WTC11 (cell line): ENCODE measurements around the gene ARHGAP10. TPM values are rescaled to one million over a fixed set of nuclear protein-coding genes. Genes with fewer than 3 reads are reported as not detected.

Experiments
- ATAC-seq: fragments of 200-7000 bp; cut with Tn5 transposase; 2 replicates; pipeline ENCODE4 v1.10.0; 2021; ENCODE audit warnings: mild to moderate bottlenecking, moderate library complexity
- CTCF ChIA-PET: fragments of 300-600 bp; sonication (Branson Sonifier 250); formaldehyde crosslinking; loops from one replicate; lab custom pipeline; 2021; ENCODE audit warnings: antibody characterized with exemption; lab: Charles Lee
- POLR2A ChIA-PET: fragments of 350-600 bp; sonication (Branson Sonifier 250); formaldehyde crosslinking; loops from one replicate; lab custom pipeline; 2021; ENCODE audit warnings: antibody characterized with exemption; lab: Charles Lee
- DNase-seq: peaks from one replicate; pipeline ENCODE4 v3.0.0; 2021; ENCODE audit warnings: low spot score
- H3K27ac Mint-ChIP-seq: 2 replicates; pipeline ENCODE4 v1.8.0; 2021; ENCODE audit warnings: mixed read lengths
- H3K27me3 Mint-ChIP-seq: 2 replicates; pipeline ENCODE4 v1.8.0; 2021; ENCODE audit warnings: low read depth, mild to moderate bottlenecking, moderate library complexity, mixed read lengths
- H3K36me3 Mint-ChIP-seq: 2 replicates; pipeline ENCODE4 v1.8.0; 2021; ENCODE audit warnings: mixed read lengths
- H3K4me1 Mint-ChIP-seq: 2 replicates; pipeline ENCODE4 v1.8.0; 2022; ENCODE audit warnings: mixed read lengths
- H3K4me3 Mint-ChIP-seq: 2 replicates; pipeline ENCODE4 v1.8.0; 2021; ENCODE audit warnings: mild to moderate bottlenecking, moderate library complexity, mixed read lengths
- H3K9me3 Mint-ChIP-seq: 2 replicates; pipeline ENCODE4 v1.8.0; 2021; ENCODE audit warnings: mixed read lengths
- AR ChIP-seq: fragments of 250-450 bp; sonication (Bioruptor Pico); IDR thresholded peaks from 2 replicates; pipeline ENCODE4 v1.9.0; 2021; ENCODE audit warnings: mild to moderate bottlenecking
- ATF1 ChIP-seq: sonication (generic); formaldehyde crosslinking; IDR thresholded peaks from 2 replicates; pipeline ENCODE4 v1.8.1; 2023; ENCODE audit warnings: mild to moderate bottlenecking, moderate library complexity, missing genetic modification reagents
- ELF4 ChIP-seq: sonication (generic); formaldehyde crosslinking; IDR thresholded peaks from 2 replicates; pipeline ENCODE4 v1.8.1; 2022; ENCODE audit warnings: low read depth, mild to moderate bottlenecking, moderate library complexity, missing genetic modification reagents
- GABPB1 ChIP-seq: sonication (generic); formaldehyde crosslinking; IDR thresholded peaks from 2 replicates; pipeline ENCODE4 v1.8.1; 2023; ENCODE audit warnings: mild to moderate bottlenecking, missing genetic modification reagents
- JAZF1 ChIP-seq: fragments of 250-450 bp; sonication (Bioruptor Pico); IDR thresholded peaks from 2 replicates; pipeline ENCODE4 v1.9.0; 2021; ENCODE audit warnings: moderate library complexity, mild to moderate bottlenecking, inconsistent platforms
- JUN ChIP-seq: sonication (generic); formaldehyde crosslinking; IDR thresholded peaks from 2 replicates; pipeline ENCODE4 v1.8.0; 2023; ENCODE audit warnings: mild to moderate bottlenecking, missing genetic modification reagents
- MYBL2 ChIP-seq: sonication (generic); formaldehyde crosslinking; IDR thresholded peaks from 2 replicates; pipeline ENCODE4 v1.8.1; 2023; ENCODE audit warnings: mild to moderate bottlenecking, moderate library complexity, missing genetic modification reagents
- PREB ChIP-seq: sonication (generic); formaldehyde crosslinking; IDR thresholded peaks from 2 replicates; pipeline ENCODE4 v1.8.1; 2022; ENCODE audit warnings: mild to moderate bottlenecking, missing genetic modification reagents, moderate library complexity, borderline replicate concordance
- TEAD4 ChIP-seq: sonication (generic); formaldehyde crosslinking; IDR thresholded peaks from 2 replicates; pipeline ENCODE4 v1.8.0; 2022; ENCODE audit warnings: mild to moderate bottlenecking, missing genetic modification reagents
- ZMAT4 ChIP-seq: fragments of 250-450 bp; sonication (Bioruptor Pico); IDR thresholded peaks from 2 replicates; pipeline ENCODE4 v1.9.0; 2021; ENCODE audit warnings: mild to moderate bottlenecking
- ZNF219 ChIP-seq: sonication (generic); formaldehyde crosslinking; IDR thresholded peaks from 2 replicates; pipeline ENCODE4 v1.8.0; 2023; ENCODE audit warnings: missing genetic modification reagents, mild to moderate bottlenecking, borderline replicate concordance
- ZNF232 ChIP-seq: sonication (generic); formaldehyde crosslinking; IDR thresholded peaks from 2 replicates; pipeline ENCODE4 v1.8.0; 2022; ENCODE audit warnings: mild to moderate bottlenecking, missing genetic modification reagents
- ZNF423 ChIP-seq: fragments of 250-450 bp; sonication (Bioruptor Pico); IDR thresholded peaks from 2 replicates; pipeline ENCODE4 v2.1.2; 2022; ENCODE audit warnings: mild to moderate bottlenecking, moderate library complexity
- ZNF425 ChIP-seq: fragments of 250-450 bp; sonication (Bioruptor Pico); conservative IDR thresholded peaks from 2 replicates; pipeline ENCODE4 v1.9.0; 2021; ENCODE audit warnings: mild to moderate bottlenecking
- ZNF512 ChIP-seq: sonication (generic); formaldehyde crosslinking; IDR thresholded peaks from 2 replicates; pipeline ENCODE4 v1.8.1; 2022; ENCODE audit warnings: missing genetic modification reagents, borderline replicate concordance
- total RNA-seq: library from RNA; stranded (reverse); gene quantifications from 3 replicates; pipeline ENCODE4 v1.2.3, GENCODE V29; 2021

ARHGAP10 gene
- total RNA-seq, 1 experiment from 2014 or later: 9.6 TPM

- ChIA-PET POLR2A (no interaction called here), CTCF (interaction anchor here (1.7 kb wide), 1 partner anchor 76 kb away, joined by 4 read pairs; no protein-coding TSS in a partner anchor)
- TF ChIP-seq PREB (no peak), TEAD4 (no peak), ZNF423 (CRISPR knock-in tag) (no peak), ZNF512 (no peak), ATF1 (CRISPR knock-in tag) (no peak), ZMAT4 (no peak), GABPB1 (no peak), ZNF425 (no peak), ZNF232 (CRISPR knock-in tag) (no peak), JUN (CRISPR knock-in tag) (no peak), ELF4 (CRISPR knock-in tag) (no peak), AR (CRISPR knock-in tag) (no peak), JAZF1 (CRISPR knock-in tag) (no peak)
- peak overlapping the region; percentile 1; the same call in 1 of the 2 replicates for H3K27ac Mint-ChIP-seq
- ATAC-seq: no peak
- H3K4me1 Mint-ChIP-seq: peaks cover 7% of the 10 kb centered on the region; the same call in 1 of the 2 replicates
- H3K4me3 Mint-ChIP-seq: no peak overlapping the region
- H3K36me3 Mint-ChIP-seq: peaks cover 2% of the 10 kb centered on the region; the same call in 1 of the 2 replicates
- H3K9me3 Mint-ChIP-seq: no peaks in the 10 kb centered on the region
- DNase-seq: no peak
- no peaks in the 10 kb centered on the region for H3K27me3 Mint-ChIP-seq
Observed at GRCh38 chr4:147943159-147943638, 211.3 kb downstream of the ARHGAP10 start.

- CTCF ChIA-PET: no interaction called here
- H3K4me1 Mint-ChIP-seq: peaks cover 5% of the 10 kb centered on the region; the same call in 1 of the 2 replicates
- H3K27me3 Mint-ChIP-seq: no peaks in the 10 kb centered on the region
- POLR2A ChIA-PET: no interaction called here
- no peak overlapping the region for H3K4me3 Mint-ChIP-seq
- TF ChIP-seq ZNF512 (no peak), ZNF219 (CRISPR knock-in tag) (no peak), MYBL2 (CRISPR knock-in tag) (no peak)
- DNase-seq: no peak
- ATAC-seq: no peak
- H3K27ac Mint-ChIP-seq: no peak overlapping the region
- H3K9me3 Mint-ChIP-seq: no peaks in the 10 kb centered on the region
- H3K36me3 Mint-ChIP-seq: peaks cover 8% of the 10 kb centered on the region; the same call in 1 of the 2 replicates
Observed at GRCh38 chr4:147944249-147944648, 212.4 kb downstream of the ARHGAP10 start.
